Fibroblast of villous mesenchyme (primary cell): ENCODE measurements around the gene SRPK3. TPM values are rescaled to one million over a fixed set of nuclear protein-coding genes. Genes with fewer than 3 reads are reported as not detected.

Experiments
- DNase-seq: peaks from one replicate; pipeline ENCODE4 v3.0.0-alpha.2; 2010; ENCODE audit warnings: low read depth
- H3K4me3 ChIP-seq: 2 replicates; pipeline ENCODE4 v1.5.1; 2011; ENCODE audit warnings: low read depth, mild to moderate bottlenecking, low read length
- CTCF ChIP-seq: IDR thresholded peaks from 2 replicates; pipeline ENCODE4 v1.5.1; 2012; ENCODE audit warnings: low read depth, mild to moderate bottlenecking, low read length; ENCODE audit not compliant: insufficient read depth
- total RNA-seq: library from RNA; depleted of rRNA; stranded (reverse); fragments of >200 nt; gene quantifications from 2 replicates; pipeline ENCODE4 v1.2.3, GENCODE V29; 2012

SRPK3 gene
- total RNA-seq, result 0.86 and 0.97 TPM in 2 replicates

DNA sequence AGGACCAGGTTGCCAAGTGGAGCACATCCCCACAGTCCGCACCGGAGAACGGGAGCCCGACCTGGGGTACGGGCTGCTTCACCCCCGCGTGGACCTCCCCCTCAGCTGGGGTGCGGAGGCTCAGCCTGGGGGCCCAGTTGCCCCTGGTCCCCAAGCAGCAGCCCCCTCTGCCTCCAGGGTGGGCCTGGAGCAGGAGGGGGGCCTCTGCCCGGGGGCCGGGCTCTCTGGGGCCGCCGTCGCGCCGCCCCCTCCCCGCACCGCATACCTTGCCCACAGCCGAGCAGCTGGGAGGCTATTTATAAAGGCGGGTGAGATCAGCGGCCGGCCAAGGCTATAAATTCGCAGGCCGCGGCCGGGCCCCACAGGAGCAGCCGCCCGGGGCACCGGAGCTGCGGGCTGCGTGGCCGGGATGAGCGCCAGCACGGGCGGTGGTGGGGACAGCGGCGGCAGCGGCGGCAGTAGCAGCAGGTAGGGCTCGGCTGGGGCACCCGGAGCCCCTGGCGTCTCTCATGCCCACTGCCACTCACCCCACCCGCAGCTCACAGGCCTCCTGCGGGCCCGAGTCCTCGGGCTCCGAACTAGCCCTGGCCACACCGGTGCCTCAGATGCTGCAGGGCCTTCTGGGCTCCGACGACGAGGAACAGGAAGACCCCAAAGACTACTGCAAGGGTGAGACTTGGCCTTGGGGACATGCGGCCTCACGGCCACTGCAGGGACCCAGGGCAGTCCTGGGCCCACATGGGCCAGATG, at the start of gene SRPK3:
Gene SRPK3, plus strand, starts transcription at position 364 of the 750 bp plus-strand sequence. Its CDS starts 46 bp downstream, at position 410.
- DNase-seq, result peak; percentile 28
- TF ChIP-seq CTCF, result no peak
- no peak within 1 kb of the TSS for H3K4me3 ChIP-seq

DNA sequence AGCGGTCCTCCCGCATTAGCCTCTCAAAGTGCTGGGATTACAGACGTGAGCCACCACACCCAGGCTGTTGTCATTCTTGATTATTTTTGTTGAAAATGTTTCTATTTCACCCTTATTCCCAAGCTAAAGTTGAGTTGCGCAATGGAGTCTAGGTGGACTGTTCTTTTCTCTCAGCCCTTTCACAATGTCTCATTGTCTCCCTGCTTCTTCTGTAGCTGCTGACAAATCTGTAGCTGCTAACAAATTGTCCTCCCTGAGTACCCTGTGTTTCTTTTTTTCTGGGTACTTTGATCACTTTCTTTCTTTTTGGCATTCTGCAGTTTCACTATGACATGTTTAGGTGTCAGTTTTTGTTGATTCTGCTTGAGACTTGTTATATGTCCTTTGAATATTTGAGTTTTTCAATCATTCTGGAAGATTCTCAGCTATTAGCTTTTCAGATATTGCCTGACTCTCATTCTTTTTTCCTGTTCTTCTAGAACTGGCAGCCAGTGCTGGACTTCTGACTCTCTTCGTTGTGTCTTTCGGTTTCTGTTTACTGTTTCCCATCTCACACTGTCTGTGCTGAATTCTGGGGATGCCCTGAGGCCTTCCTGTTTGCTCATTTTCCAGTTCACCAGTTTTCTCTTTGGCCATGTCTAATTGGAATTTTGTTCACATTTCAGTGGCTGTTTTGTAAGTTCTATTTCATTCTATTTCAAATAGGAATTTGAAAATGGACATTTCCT, 49.6 kb upstream of the SRPK3 start:
- no peak overlapping the region for H3K4me3 ChIP-seq
- peak; percentile 59 for DNase-seq
- no peak for TF ChIP-seq CTCF

DNA sequence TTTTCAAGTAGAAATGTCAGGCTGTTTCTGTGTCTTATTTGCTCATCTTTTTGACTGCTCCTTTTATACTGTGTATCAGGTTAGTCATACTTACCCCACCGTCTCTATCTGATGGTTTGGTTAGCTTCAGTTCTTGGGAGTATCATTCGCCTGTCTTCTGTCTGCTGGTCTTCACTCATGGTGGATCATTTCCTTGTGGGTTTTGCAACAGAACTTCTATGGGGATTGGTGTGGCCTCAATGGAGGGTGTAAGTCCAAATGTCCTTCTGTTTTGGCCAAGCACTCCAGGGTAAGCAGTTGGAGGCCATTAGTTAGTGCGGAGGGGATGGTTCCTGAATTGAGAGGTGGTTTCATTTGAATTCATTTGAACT, 49.0 kb upstream of the SRPK3 start:
- H3K4me3 ChIP-seq, result no peak overlapping the region
- DNase-seq, result no peak
- TF ChIP-seq CTCF, result no peak

DNA sequence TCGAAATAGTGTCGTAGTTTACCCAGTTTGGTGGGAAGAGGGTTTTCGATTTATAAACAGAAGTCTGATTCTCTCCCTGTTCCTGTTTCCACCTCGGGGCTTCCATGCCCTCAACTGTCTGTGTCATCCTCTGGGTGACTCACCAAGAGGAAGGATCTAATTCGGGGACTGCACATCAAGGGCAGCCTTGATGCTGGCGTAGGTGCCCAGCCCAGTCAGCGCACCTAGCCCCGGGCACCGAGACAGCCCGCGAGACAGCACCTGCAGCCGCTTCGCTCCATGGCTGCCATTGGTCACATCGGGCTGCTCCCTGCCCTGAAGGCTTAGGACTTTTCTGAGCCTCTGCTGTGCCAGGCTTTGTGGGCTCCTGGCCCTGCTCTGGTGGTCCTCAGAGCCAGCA, 48.4 kb upstream of the SRPK3 start:
- H3K4me3 ChIP-seq, result no peak overlapping the region
- no peak for DNase-seq
- TF ChIP-seq CTCF, result no peak

DNA sequence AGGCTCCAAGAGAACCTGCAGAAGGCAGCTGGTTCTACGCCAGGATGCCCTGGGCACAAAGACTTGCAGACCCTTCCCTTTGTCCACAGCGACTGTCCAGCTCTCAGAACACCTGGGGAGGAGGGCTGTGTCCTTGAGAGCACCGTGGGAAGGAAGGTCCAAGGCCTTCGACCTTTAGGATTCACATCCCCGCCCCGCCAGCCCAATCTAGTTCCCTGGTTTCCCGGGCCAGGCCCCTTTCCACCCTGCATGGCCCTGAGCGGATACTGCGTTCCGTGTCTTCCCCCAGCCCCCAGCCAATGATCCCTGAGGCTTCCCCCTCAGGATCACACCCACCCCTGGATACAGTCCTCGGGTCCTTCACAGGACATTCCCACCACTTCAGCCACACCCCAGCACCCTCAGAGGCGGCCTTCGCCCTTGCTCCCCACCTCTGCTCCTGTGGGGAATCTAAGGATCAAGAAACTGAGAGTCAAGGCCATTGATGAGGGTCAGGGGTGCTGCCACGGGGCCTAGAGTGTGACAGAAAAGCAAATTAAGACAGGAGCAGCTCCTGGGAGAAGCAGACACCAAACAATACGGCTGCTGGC, 47.1 kb upstream of the SRPK3 start:
- no peak for DNase-seq
- no peak for TF ChIP-seq CTCF
- no peak overlapping the region for H3K4me3 ChIP-seq

- no peak for TF ChIP-seq CTCF
- no peak overlapping the region for H3K4me3 ChIP-seq
- DNase-seq, result no peak
These were observed 46.0 kb upstream of the SRPK3 start for GRCh38 chrX:153734871-153735270.
